Dermis microvascular lymphatic vessel endothelial cell (primary cell): ENCODE measurements around the gene NPIPA2. TPM values are rescaled to one million over a fixed set of nuclear protein-coding genes. Genes with fewer than 3 reads are reported as not detected.
"Not testable (repeated sequence)": the region's sequence is repeated elsewhere in the genome, so short reads cannot be mapped to it uniquely, and the experiment has no call there.

Experiments used
- DNase-seq, 2 donors: peaks; one replicate each; pipeline versions ENCODE4 v3.0.0 to v3.0.0-alpha.2; 2010; ENCODE audit warnings: low read depth in 2 of 2
- total RNA-seq: library from RNA; depleted of rRNA; stranded (reverse); fragments of >200 nt; gene quantifications from 2 replicates; pipeline ENCODE4 v1.2.1, GENCODE V29; 2014

The NPIPA2 gene
- 0.26 TPM in 1 of 2 replicates, not detected in the other for total RNA-seq

DNA sequence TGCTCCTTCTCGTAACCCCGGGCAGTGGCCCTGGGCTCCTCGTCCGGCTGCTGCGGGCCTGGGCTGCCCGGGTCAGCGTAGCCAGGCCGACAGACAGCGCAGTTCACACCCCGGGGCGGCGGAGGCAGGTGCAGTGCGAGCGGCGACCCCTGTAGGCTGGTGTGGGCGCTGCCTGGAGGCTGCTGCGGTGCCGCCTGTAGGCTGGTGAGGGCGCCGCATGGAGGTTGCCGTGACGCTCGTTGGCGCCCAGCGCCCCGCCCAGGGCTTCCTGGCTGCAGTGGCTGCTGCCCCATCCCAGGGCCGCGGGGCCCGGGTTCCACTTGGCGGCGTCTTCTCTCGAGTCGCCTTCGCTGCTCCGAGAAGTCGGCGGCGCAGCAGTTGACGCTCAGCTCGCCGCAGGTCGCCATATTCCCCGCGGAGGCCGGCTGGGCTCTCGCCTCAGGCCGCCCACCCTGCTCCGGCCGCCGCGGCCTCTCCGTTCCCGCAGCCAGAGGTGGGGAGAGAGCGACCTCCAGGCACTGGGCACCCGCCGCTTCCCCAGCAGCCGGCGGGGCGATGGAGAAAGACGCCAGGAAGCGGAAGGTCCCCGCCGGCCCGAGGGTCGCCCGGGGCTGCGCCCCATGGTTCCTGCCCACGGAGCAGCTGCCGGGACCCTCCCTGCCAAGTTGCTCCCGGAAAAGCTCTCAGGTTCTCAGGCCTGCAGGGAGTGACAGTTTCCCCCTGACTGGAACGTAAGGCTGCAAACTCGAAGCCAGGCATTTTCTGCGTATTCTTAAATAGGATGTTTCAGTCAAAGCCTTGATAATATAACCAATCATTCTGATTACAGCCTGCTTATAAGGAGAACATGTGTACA, at the start of gene NPIPA2:
Gene NPIPA2 (plus strand): TSS at position 261 of the 856 bp plus-strand sequence. CDS start 5,533 bp downstream, outside the sequence.
- DNase-seq = not testable (repeated sequence)

DNA sequence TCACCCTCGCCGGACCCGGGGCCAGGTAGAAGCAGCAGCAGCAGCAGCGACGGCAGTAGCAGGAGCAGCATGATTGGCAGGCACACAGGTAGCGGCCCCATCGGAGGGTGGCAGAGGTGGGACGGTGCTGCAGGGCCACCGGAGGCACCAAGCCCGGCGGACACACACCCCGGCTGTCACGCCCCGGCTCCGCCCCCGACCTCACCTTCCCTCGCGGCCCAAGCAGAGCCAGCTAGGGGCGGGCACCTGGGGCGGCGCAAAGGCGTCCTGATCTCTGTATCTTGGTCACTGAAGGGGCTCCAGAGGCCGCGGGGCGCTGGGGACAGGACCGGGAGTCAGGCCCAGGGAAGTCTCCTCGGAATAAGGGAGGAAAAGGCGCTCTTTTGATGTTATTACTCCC, 48.2 kb upstream of the NPIPA2 start, which contains the start of gene PLA2G10:
Gene PLA2G10 (minus strand): TSS at position 180 of the 400 bp plus-strand sequence. CDS start 79 bp downstream, at position 101.
- not testable (repeated sequence) for DNase-seq

DNA sequence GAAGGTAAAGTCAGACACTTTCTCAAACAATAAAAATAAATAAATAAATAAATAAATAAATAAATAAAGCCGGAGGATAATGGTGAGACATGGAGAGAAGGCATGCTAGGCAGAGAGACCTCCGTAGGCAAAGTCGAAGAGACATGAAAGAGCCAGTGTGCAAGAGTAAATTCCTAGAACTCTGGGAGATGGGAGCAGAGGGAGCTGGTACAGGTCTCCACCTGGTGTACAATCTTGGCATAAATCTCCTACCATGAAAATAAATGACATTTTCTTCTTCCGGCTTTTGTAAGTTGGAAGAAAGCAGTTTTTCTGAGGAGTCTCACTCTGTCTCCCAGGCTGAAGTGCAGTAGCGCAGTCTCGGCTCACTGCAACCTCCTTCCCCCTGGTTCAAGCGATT, 40.5 kb upstream of the NPIPA2 start:
- not testable (repeated sequence) for DNase-seq

DNA sequence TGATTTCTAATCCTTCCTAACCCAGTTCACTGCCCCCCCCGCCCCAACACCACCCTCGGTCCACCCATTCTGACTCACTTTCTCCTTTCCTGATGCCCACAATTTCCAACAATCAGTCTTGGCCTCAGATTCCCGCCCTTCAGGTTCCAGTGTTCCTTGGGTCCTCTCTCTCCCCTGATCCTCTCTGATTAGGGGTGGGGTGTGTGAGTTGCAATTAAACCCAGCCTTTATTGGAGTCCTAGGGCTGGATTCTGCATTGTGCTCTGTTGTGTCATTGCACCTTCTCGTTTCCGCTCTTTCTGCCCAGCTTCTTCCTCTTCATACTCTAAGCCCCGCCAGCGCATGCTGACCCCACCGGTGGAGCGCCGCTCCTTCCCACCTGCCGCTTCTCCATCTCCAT, 39.7 kb upstream of the NPIPA2 start:
- DNase-seq = not testable (repeated sequence)

DNA sequence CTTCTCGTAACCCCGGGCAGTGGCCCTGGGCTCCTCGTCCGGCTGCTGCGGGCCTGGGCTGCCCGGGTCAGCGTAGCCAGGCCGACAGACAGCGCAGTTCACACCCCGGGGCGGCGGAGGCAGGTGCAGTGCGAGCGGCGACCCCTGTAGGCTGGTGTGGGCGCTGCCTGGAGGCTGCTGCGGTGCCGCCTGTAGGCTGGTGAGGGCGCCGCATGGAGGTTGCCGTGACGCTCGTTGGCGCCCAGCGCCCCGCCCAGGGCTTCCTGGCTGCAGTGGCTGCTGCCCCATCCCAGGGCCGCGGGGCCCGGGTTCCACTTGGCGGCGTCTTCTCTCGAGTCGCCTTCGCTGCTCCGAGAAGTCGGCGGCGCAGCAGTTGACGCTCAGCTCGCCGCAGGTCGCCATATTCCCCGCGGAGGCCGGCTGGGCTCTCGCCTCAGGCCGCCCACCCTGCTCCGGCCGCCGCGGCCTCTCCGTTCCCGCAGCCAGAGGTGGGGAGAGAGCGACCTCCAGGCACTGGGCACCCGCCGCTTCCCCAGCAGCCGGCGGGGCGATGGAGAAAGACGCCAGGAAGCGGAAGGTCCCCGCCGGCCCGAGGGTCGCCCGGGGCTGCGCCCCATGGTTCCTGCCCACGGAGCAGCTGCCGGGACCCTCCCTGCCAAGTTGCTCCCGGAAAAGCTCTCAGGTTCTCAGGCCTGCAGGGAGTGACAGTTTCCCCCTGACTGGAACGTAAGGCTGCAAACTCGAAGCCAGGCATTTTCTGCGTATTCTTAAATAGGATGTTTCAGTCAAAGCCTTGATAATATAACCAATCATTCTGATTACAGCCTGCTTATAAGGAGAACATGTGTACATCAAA, 38.9 kb upstream of the NPIPA2 start, which contains the start of gene NPIPA3:
Gene NPIPA3 (plus strand): TSS at position 256 of the 856 bp plus-strand sequence. CDS start 5,533 bp downstream, outside the sequence.
- not testable (repeated sequence) for DNase-seq

DNA sequence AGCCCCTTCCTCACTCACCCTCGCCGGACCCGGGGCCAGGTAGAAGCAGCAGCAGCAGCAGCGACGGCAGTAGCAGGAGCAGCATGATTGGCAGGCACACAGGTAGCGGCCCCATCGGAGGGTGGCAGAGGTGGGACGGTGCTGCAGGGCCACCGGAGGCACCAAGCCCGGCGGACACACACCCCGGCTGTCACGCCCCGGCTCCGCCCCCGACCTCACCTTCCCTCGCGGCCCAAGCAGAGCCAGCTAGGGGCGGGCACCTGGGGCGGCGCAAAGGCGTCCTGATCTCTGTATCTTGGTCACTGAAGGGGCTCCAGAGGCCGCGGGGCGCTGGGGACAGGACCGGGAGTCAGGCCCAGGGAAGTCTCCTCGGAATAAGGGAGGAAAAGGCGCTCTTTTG, 9.1 kb upstream of the NPIPA2 start:
- DNase-seq = not testable (repeated sequence)

DNA sequence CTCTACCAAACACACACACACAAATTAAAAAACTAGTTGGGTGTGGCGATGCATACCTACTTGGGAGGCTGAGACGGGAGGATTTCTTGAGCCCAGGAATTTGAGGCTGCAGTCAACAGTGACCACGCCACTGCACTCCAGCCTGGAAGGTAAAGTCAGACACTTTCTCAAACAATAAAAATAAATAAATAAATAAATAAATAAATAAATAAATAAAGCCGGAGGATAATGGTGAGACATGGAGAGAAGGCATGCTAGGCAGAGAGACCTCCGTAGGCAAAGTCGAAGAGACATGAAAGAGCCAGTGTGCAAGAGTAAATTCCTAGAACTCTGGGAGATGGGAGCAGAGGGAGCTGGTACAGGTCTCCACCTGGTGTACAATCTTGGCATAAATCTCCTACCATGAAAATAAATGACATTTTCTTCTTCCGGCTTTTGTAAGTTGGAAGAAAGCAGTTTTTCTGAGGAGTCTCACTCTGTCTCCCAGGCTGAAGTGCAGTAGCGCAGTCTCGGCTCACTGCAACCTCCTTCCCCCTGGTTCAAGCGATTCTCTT, 1.4 kb upstream of the NPIPA2 start:
- not testable (repeated sequence) for DNase-seq

DNA sequence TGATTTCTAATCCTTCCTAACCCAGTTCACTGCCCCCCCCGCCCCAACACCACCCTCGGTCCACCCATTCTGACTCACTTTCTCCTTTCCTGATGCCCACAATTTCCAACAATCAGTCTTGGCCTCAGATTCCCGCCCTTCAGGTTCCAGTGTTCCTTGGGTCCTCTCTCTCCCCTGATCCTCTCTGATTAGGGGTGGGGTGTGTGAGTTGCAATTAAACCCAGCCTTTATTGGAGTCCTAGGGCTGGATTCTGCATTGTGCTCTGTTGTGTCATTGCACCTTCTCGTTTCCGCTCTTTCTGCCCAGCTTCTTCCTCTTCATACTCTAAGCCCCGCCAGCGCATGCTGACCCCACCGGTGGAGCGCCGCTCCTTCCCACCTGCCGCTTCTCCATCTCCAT, 539 bp upstream of the NPIPA2 start:
- not testable (repeated sequence) for DNase-seq

DNA sequence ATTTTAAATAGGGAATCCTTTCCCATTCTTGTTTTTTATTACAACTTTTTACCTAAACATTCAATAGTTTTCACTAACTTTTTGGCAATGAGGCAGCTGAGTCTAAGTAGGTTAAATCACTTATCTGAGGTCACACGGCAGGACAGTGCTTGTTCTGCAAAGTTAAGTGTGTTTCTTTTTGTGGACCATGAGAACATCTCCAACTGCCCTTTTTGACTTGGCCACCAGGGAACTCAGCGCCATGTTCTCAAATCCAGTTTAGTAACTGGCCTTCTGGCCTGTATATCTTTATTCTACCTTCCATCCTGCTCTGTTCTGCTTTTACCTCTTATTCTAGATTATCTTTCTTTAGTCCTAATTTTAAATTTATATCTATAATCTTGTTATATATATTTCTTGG, 31.3 kb downstream of the NPIPA2 start:
- DNase-seq = not testable (repeated sequence)

DNA sequence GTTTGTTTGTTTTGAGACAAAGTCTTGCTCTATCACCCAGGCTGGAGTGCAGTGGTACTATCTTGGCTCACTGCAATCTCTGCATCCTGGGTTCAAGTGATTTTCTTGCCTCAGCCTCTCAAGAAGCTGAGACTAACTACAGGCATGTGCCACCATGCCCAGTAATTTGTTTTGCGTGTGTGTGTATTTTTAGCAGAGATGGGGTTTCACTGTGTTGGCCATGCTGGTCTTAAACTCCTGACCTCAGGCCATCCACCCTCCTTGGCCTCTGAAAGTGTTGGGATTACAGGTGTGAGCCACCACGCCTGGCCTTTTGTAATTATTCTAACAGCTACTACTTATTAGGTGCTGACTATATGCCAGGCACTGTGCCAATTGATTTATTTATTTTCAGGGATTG, 33.3 kb downstream of the NPIPA2 start:
- not testable (repeated sequence) for DNase-seq

DNA sequence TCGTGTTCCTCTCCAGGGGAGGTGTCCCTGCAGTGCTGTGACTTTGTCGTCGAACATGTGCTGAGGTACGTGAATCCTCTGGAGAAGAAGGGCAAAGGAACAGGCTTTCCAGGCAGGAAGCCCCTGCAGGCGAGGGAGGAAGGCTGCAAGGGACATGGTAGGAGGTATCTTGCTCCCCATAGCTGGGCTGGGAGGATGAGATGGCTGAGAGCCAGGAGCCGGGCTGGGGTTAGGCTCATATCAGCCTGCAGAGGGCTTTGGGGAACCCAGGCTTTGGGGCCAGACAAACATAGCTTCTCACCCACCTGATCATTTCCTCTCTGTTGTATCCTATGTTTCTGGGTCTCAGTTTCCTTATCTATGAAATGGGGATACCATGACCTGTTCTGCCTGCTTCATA, 34.4 kb downstream of the NPIPA2 start:
- not testable (repeated sequence) for DNase-seq

DNA sequence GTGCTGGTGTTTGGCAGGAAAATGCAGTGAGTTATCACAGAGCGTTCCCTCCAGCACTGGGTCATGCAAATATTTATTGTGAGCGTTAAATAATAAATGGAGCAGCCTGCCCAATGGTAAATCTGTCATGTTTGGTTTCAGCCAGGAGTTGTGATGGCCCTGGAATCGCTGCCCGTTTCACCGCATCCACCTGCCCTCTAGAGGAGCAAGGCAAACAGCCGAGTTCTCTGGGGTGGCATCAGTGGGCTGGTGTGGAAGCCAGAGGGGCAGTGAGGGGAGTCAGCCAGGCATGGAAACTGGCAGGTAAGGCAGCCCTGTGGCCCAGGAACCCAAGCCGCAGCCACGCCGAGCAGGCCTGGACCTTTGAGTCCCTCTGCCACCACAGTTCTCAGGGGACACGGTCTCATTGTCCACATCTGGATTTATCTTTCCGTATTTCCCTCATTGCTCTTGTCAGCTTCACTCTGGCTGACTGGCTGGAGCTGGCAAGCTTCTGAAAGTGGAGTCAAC, 37.1 kb downstream of the NPIPA2 start:
- not testable (repeated sequence) for DNase-seq

DNA sequence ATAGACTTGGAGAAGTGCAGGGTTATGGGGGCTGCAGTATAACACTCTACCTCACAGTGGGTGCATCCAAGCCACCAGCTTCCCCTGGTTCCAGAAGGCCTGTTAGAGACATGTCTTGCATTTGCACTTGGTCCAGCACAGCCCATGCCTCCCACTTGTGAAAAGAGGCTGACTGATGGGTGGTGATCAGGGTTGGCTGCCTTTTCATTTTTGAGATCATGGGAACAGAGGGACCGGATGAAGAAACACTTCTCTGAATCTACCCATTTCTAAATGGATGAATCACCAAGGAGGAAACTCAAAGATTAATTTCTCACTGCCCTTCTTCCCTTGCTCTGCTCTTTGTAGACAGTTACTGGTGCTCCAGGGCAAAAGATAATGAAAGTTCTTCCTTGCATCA, 43.8 kb downstream of the NPIPA2 start:
- not testable (repeated sequence) for DNase-seq

DNA sequence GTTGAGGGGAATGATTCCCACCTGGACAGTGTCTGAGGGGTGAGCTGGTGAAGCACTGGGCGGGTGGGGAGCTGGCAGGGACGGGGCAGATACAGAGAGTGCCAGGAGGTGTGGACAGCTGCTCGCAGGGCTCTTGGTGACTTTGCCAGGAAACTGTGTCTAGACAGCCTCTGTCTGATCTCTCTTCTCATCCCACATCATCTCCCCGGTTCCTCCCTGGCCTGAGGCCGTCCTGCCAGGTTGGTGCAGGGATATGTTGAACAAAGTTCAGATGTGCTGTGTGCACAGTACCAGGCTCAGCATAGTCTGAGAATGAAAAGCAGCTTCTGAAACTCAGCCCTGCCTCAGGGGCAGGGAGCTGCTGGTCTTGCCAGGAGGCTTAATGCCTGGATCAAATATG, 47.2 kb downstream of the NPIPA2 start:
- not testable (repeated sequence) for DNase-seq

DNA sequence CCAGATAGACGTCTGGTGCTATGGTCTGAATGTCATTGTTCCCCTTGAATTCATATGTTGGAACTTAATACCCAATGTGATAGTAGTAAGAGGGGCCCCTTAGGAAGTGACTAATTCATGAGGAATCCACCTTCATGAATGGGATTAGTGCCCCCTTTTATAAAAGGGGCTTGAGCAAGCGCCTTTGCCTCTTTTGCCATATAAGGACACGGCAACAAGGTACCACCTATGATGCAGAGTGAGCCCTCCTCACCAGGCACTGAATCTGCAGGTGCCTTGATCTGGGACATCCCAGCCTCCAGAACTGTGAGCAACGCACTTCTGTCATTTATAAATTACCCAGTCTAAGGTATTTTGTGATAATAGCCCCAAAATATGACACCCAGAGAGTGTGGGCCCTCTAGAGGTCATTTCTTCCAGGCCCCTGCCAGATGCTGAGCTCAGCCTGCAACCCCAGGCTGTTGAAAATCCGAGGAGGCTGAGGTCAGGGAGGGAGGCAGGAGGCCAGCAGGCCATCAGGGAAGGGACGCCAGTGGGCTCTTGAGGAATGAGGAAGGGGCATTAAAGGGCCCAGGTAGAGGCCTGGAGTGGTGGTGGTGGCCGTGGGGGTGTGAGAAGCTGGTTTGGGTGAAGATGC, 48.1 kb downstream of the NPIPA2 start:
- DNase-seq = not testable (repeated sequence)

DNA sequence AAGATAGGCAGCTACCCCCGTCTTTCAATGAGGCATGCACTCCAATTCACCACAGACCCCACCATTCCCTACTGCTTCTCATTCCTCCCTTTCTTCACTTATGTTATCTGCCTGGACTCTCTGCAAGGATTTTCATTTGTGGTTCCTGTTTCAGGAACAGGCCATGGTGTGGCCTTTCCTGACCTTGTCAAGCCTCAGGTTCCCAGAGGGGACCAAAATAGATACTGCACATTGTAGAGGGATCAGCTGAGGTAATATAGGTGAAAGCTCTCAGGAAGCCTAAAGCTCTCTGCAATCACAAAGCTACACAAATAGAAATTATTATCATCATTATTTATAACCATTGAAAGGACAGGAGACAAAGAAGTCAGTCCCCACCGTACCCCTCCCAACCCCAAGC, 50.6 kb downstream of the NPIPA2 start:
- not testable (repeated sequence) for DNase-seq

DNA sequence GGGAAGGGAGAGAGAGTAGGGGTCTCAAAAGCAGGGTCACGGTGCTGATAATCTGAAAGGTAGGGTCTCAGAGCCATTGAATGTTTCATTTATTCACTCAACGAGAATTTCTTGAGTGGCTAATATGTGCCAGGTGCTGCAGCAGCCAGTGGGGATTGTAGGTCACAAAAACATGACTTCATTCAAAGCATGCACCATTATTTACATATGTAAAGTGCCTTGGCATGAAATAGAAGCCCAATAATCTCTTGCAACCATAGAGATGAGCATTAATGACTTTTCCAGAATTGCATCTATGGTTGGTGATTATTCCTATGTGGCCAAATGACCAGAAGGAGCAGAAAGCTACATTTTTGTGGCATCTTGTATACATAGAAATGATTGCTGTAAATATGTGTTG, 55.2 kb downstream of the NPIPA2 start:
- not testable (repeated sequence) for DNase-seq

DNA sequence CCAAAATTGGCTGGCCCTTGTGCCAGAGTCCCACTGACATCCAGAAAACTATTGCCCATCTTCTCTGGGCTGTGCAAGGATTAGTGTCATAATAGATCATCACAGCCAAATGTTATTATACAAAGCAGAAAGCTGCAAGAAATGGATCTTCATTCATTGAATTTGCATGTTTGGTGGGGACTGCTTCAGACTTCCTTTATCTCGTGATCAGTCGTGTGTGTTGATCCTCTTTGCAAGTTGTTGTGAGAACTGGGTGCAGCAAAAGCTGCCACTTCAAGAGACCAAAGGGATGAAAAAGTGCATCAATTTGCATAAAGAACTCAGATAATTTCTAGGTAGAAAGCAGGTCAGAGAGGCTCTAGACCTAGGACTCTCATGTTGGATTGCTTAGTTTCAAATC, 61.2 kb downstream of the NPIPA2 start:
- DNase-seq = not testable (repeated sequence)

DNA sequence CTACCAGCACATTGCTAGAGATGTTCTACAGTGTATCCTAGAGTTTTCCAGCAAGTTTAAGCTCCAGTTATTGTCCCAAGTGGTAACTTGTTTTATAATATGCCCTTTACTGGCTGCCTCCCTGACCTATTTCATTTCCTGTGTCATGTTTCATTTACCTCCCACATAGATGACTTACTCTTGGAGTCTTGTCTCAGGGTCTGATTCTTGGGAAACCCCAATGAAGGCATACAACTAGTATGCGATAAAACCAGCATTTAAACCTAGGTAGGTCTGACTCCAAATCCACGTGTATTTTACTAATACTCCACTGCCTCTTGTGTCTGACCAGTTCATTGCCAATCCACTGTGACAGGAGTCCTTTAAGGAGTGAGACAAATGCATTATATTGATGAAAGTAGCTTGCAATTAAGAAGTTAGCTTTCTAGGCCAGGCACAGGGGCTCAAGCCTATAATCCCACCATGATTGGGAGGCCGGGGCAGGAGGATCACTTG, 64.9 kb downstream of the NPIPA2 start:
- not testable (repeated sequence) for DNase-seq

DNA sequence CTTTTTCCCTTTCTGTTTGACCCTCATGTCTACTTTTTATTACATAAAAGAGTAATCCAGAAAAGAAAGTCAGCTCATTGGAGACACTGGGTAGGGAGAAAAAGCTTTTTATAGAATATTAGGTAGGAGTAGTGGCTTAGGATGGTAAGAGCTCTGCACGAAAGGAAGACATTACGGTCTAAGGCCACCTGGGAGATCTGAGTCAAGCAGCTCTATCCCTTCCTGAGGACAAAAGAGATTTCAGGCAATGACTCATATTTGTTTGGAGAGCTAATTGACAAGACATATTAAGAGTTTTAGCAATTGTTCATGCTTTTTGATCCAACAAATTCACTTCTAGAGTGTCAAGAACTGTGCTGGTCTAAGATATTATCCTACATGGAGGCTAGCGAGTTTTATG, 71.6 kb downstream of the NPIPA2 start:
- not testable (repeated sequence) for DNase-seq
